ENCODE results near the gene ARHGAP27. TPM values are rescaled to one million over a fixed set of nuclear protein-coding genes. Genes with fewer than 3 reads are reported as not detected.

The ARHGAP27 gene
- polyA plus RNA-seq, 1 donor (not counting 4 experiments of a cell fraction or from before 2014, with no cell fraction given), result 14.4 TPM

DNA sequence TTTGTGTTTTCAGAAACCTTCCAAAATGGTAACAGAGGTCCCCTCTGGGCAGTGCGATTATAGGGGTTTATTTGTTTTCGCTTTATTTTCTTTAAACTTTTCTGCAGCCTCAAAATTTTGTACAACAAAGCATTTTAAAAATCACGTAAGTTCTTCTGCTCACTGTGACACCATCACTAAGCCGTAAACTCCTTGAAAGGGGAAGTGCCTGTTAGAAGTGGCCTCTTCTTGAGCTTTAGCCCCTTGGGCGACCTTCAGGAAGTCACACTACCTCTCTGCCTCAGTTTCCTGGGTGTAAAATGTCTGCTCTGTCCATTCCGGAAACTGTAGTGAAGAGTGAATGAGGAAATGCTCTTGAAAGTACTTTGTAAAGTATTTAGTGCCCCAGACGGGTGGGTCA lies 26.6 kb downstream of the ARHGAP27 start:
- Histone ChIP-seq H3K27ac (ENCODE audit: control insufficient read depth, insufficient read depth, low read length) (no peak overlapping the region), H3K36me3 (ENCODE audit: control insufficient read depth in 2 of 2, extremely low read depth in 1 of 2, insufficient read depth in 2 of 2, low read length in 2 of 2) (peaks cover 18 to 42% of the 10 kb centered on the region in 2 experiments), H2AFZ (ENCODE audit: control insufficient read depth, low read length) (no peak overlapping the region), H3K9ac (ENCODE audit: control insufficient read depth, extremely low read depth, insufficient read depth, low read length) (no peak overlapping the region), H3K9me1 (ENCODE audit: control insufficient read depth, extremely low read depth, insufficient read depth, low read length) (no peaks in the 10 kb centered on the region), H3K4me1 (ENCODE audit: control insufficient read depth, extremely low read depth, insufficient read depth, low read length) (no peaks in the 10 kb centered on the region), H3K4me3 (ENCODE audit: control insufficient read depth in 2 of 3, extremely low read depth in 1 of 3, insufficient read depth in 2 of 3, low read depth in 1 of 3, low read length in 3 of 3) (no peak overlapping the region), H3K27me3 (ENCODE audit: control insufficient read depth, extremely low read depth, insufficient read depth, low read length) (no peaks in the 10 kb centered on the region), H4K20me1 (ENCODE audit: control insufficient read depth, extremely low read depth, insufficient read depth, low read length) (peaks cover 2% of the 10 kb centered on the region), H3K4me2 (ENCODE audit: control insufficient read depth, extremely low read depth, insufficient read depth, low read depth, low read length) (no peak overlapping the region), H3K79me2 (ENCODE audit: control insufficient read depth, insufficient read depth, low read length) (no peaks in the 10 kb centered on the region), H3K9me3 (ENCODE audit: control insufficient read depth, low read depth, low read length) (no peaks in the 10 kb centered on the region)
- dilution Hi-C loops (cut with MboI; ENCODE audit: extremely low pct_ligation_motif_present, low sequenced_read_pairs), result no loop called here
- no peak for FAIRE-seq
- no peak for DNase-seq (ENCODE audit: low read depth, low spot score)
- TF ChIP-seq, protein P1, sequence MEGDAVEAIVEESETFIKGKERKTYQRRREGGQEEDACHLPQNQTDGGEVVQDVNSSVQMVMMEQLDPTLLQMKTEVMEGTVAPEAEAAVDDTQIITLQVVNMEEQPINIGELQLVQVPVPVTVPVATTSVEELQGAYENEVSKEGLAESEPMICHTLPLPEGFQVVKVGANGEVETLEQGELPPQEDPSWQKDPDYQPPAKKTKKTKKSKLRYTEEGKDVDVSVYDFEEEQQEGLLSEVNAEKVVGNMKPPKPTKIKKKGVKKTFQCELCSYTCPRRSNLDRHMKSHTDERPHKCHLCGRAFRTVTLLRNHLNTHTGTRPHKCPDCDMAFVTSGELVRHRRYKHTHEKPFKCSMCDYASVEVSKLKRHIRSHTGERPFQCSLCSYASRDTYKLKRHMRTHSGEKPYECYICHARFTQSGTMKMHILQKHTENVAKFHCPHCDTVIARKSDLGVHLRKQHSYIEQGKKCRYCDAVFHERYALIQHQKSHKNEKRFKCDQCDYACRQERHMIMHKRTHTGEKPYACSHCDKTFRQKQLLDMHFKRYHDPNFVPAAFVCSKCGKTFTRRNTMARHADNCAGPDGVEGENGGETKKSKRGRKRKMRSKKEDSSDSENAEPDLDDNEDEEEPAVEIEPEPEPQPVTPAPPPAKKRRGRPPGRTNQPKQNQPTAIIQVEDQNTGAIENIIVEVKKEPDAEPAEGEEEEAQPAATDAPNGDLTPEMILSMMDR (optimal IDR thresholded peaks at IDR 0.05 in 1 of 3, IDR thresholded peaks at IDR 0.05 in 1 of 3, conservative IDR thresholded peaks at IDR 0.05 in 1 of 3; ENCODE audit: extremely low read depth in 1 of 3, insufficient read depth in 2 of 3, low read length in 3 of 3), result no peak
- no peak for TF ChIP-seq EZH2 (IDR thresholded peaks at IDR 0.05; ENCODE audit: low read length)

DNA sequence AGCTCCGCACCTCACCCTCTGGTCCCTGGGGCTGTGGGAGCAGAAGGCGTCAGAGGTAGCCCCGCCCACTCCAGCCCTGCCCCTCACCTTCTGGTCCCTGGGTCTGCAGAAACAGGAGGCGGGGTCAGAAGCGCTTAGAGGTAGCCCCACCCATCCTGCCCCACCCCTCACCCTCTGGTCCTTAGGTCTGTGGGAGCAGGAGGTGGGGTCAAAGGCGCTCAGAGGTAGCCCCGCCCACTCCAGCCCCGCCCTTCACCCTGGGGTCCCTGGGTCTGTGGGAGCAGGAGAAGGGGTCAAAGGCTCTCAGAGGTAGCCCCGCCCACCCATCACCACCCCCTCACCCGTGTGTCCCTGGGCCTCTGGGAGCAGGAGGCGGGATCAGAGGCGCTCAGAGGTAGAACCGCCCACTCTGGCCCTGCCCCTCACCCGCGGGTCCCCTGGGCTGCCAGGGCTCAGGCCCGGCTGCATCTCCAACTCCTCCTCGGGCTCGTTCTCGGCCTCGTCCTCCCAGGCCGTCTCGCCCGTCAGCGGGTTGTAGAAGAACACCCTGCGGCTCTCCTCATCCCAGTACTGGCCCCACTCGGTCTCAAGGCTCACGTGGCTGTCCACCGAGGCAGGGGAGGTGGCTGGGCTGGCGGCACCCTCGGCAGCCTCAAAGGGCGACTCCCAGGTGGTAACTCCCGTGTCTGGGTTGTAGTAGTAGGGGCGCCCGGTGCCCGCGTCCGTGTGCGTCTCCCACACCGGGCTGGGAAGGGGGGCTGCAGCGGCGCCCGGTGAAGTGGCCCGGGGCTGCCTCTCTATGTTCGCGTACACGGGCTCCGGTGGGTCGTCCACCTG lies 27.2 kb downstream of the ARHGAP27 start:
- H3K27me3 ChIP-seq (ENCODE audit: control insufficient read depth, extremely low read depth, insufficient read depth, low read length), result no peaks in the 10 kb centered on the region
- H3K4me3 ChIP-seq (ENCODE audit: control insufficient read depth in 2 of 3, extremely low read depth in 1 of 3, insufficient read depth in 2 of 3, low read depth in 1 of 3, low read length in 3 of 3), result no peak overlapping the region
- FAIRE-seq (no peak), DNase-seq (ENCODE audit: low read depth, low spot score) (no peak)
- H3K36me3 ChIP-seq (ENCODE audit: control insufficient read depth in 2 of 2, extremely low read depth in 1 of 2, insufficient read depth in 2 of 2, low read length in 2 of 2), result peaks cover 18 to 41% of the 10 kb centered on the region in 2 experiments
- H3K9me3 ChIP-seq (ENCODE audit: control insufficient read depth, low read depth, low read length), result no peaks in the 10 kb centered on the region
- H2AFZ ChIP-seq (ENCODE audit: control insufficient read depth, low read length), result no peak overlapping the region
- no peak for TF ChIP-seq EZH2 (IDR thresholded peaks at IDR 0.05; ENCODE audit: low read length)
- TF ChIP-seq, protein P1 (optimal IDR thresholded peaks at IDR 0.05 in 1 of 3, IDR thresholded peaks at IDR 0.05 in 1 of 3, conservative IDR thresholded peaks at IDR 0.05 in 1 of 3; ENCODE audit: extremely low read depth in 1 of 3, insufficient read depth in 2 of 3, low read length in 3 of 3), result no peak
- no peak overlapping the region for H3K9ac ChIP-seq (ENCODE audit: control insufficient read depth, extremely low read depth, insufficient read depth, low read length)
- H3K9me1 ChIP-seq (ENCODE audit: control insufficient read depth, extremely low read depth, insufficient read depth, low read length), result no peaks in the 10 kb centered on the region
- H3K27ac ChIP-seq (ENCODE audit: control insufficient read depth, insufficient read depth, low read length), result no peak overlapping the region
- dilution Hi-C loops (cut with MboI; ENCODE audit: extremely low pct_ligation_motif_present, low sequenced_read_pairs), result no loop called here
- H3K79me2 ChIP-seq (ENCODE audit: control insufficient read depth, insufficient read depth, low read length), result no peaks in the 10 kb centered on the region
- H4K20me1 ChIP-seq (ENCODE audit: control insufficient read depth, extremely low read depth, insufficient read depth, low read length), result no peaks in the 10 kb centered on the region
- no peak overlapping the region for H3K4me2 ChIP-seq (ENCODE audit: control insufficient read depth, extremely low read depth, insufficient read depth, low read depth, low read length)
- H3K4me1 ChIP-seq (ENCODE audit: control insufficient read depth, extremely low read depth, insufficient read depth, low read length), result no peaks in the 10 kb centered on the region
